ENCODE data around the gene SLC39A12.

DNA sequence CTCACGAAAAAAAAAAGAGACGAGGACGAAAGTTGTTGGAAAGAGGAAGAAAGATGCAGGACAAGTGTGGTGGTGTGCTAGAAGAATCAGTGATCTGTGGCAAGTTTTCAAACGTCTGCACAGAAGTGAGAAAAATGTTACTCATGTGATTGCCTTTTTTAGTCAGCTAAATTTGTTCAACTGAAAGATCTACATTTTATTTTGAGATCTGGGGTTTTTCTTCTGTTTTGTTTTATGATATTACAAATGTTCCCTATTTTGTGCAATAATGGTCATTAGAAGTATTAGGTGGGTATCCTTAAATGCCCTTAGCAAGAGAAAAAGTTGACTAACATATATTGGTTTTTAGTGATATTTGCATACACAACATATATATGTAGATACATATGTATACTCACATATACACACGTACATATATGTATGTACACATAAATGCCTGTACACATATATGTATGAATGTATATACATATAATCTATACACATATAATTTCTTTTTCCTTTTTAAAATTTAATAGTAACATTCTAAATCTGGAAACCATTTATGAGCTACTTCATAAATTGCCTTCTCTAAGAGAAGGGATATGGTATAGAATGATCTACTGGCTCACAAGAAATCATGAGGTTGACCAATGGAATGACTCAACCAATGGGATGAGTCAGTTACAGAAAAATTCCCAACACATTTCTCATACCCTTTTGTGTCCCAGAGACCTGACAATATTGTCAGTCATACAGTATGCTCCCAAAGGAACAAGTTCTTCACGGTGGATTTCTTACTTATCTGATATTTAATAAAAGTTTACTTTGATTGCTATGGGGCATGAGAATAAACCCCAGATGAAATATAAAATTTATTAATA lies 38.4 kb downstream of the SLC39A12 start:
- TF ChIP-seq, protein P1, sequence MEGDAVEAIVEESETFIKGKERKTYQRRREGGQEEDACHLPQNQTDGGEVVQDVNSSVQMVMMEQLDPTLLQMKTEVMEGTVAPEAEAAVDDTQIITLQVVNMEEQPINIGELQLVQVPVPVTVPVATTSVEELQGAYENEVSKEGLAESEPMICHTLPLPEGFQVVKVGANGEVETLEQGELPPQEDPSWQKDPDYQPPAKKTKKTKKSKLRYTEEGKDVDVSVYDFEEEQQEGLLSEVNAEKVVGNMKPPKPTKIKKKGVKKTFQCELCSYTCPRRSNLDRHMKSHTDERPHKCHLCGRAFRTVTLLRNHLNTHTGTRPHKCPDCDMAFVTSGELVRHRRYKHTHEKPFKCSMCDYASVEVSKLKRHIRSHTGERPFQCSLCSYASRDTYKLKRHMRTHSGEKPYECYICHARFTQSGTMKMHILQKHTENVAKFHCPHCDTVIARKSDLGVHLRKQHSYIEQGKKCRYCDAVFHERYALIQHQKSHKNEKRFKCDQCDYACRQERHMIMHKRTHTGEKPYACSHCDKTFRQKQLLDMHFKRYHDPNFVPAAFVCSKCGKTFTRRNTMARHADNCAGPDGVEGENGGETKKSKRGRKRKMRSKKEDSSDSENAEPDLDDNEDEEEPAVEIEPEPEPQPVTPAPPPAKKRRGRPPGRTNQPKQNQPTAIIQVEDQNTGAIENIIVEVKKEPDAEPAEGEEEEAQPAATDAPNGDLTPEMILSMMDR (IDR thresholded peaks at IDR 0.05) = no peak
- TF ChIP-seq POLR2AphosphoS5 (IDR thresholded peaks at IDR 0.05) (no peak), POLR2A (IDR thresholded peaks at IDR 0.05) (no peak)

Measured in breast epithelium (tissue), 3 donors.